ENCODE measurements around the gene ELN. TPM values are rescaled to one million over a fixed set of nuclear protein-coding genes. Genes with fewer than 3 reads are reported as not detected.
"Not testable (repeated sequence)": the region's sequence is repeated elsewhere in the genome, so short reads cannot be mapped to it uniquely, and the experiment has no call there.

ELN gene
- 0.06 and 0.23 TPM in 2 replicates for total RNA-seq (2014; rRNA removed; shearing (Covaris generic))

GRCh38 chr7:74027683-74028320 is at the start of gene ELN:
Gene ELN, plus strand, starts transcription at chr7:74028173. Its CDS starts 15 bp downstream, at chr7:74028188.
- no peak for DNase-seq (ENCODE audit: low read depth)

GRCh38 chr7:73978661-73979563 is 49.1 kb upstream of the ELN start:
- peak; percentile 98 for DNase-seq (ENCODE audit: low read depth)

GRCh38 chr7:73979656-73980055 is 48.3 kb upstream of the ELN start:
- not testable (repeated sequence) for DNase-seq (ENCODE audit: low read depth)

- DNase-seq (ENCODE audit: low read depth): no peak
These were observed 47.8 kb upstream of the ELN start for GRCh38 chr7:73980206-73980605.

GRCh38 chr7:73981933-73982332 is 46.0 kb upstream of the ELN start:
- no peak for DNase-seq (ENCODE audit: low read depth)

- no peak for DNase-seq (ENCODE audit: low read depth)
These were observed 44.4 kb upstream of the ELN start for GRCh38 chr7:73983437-73984164.

GRCh38 chr7:73984481-73985205 is 43.3 kb upstream of the ELN start:
- no peak for DNase-seq (ENCODE audit: low read depth)

- DNase-seq (ENCODE audit: low read depth): no peak
These were observed 42.2 kb upstream of the ELN start for GRCh38 chr7:73985737-73986141.

- no peak for DNase-seq (ENCODE audit: low read depth)
These were observed 41.8 kb upstream of the ELN start for GRCh38 chr7:73986158-73986631.

- DNase-seq (ENCODE audit: low read depth): no peak
These were observed 40.7 kb upstream of the ELN start for GRCh38 chr7:73987298-73987697.

- peak; percentile 79 for DNase-seq (ENCODE audit: low read depth)
These were observed 39.8 kb upstream of the ELN start for GRCh38 chr7:73988197-73988596.

- no peak for DNase-seq (ENCODE audit: low read depth)
These were observed 36.4 kb upstream of the ELN start for GRCh38 chr7:73991522-73992100.

- peak; percentile 65 for DNase-seq (ENCODE audit: low read depth)
These were observed 35.8 kb upstream of the ELN start for GRCh38 chr7:73992101-73992562.

GRCh38 chr7:73994023-73994422 is 34.0 kb upstream of the ELN start:
- no peak for DNase-seq (ENCODE audit: low read depth)

- DNase-seq (ENCODE audit: low read depth): no peak
These were observed 33.2 kb upstream of the ELN start for GRCh38 chr7:73994761-73995160.

GRCh38 chr7:73995330-73995729 is 32.6 kb upstream of the ELN start:
- DNase-seq (ENCODE audit: low read depth): no peak

GRCh38 chr7:73995821-73996511 is 32.0 kb upstream of the ELN start:
- no peak for DNase-seq (ENCODE audit: low read depth)

- DNase-seq (ENCODE audit: low read depth): no peak
These were observed 30.9 kb upstream of the ELN start for GRCh38 chr7:73997056-73997455.

- peak; percentile 88 for DNase-seq (ENCODE audit: low read depth)
These were observed 28.1 kb upstream of the ELN start for GRCh38 chr7:73999664-74000435.

Measured in Daoy (cell line).